ENCODE measurements around the gene RPP40.

The RPP40 gene

DNA sequence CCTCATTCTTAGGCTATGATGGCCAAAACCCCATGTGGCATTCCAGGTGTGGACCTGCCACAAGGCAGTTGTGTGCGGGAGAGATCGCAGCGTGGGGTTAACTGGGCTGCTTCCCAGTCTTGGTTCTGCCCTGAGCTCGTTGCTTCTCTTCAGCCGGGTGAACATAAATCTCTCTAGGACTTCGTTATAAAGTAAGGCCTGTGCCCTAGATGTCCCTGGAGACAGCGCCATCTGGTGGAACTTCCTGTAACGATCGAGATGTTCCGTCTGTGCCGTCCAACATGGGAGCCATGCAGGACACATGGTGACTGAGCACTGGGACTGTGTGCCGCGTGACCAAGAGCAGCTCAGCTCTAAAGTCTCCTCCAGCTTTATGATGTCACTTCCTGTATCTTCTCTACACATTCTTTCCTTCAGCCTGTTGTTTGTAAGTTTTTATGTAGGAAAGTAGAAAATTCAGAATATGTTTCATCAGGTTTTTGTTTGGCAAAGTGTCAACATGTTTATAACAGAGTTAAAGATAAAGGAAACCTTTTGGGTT lies 26.8 kb upstream of the RPP40 start:
- TF ChIP-seq, protein P1, sequence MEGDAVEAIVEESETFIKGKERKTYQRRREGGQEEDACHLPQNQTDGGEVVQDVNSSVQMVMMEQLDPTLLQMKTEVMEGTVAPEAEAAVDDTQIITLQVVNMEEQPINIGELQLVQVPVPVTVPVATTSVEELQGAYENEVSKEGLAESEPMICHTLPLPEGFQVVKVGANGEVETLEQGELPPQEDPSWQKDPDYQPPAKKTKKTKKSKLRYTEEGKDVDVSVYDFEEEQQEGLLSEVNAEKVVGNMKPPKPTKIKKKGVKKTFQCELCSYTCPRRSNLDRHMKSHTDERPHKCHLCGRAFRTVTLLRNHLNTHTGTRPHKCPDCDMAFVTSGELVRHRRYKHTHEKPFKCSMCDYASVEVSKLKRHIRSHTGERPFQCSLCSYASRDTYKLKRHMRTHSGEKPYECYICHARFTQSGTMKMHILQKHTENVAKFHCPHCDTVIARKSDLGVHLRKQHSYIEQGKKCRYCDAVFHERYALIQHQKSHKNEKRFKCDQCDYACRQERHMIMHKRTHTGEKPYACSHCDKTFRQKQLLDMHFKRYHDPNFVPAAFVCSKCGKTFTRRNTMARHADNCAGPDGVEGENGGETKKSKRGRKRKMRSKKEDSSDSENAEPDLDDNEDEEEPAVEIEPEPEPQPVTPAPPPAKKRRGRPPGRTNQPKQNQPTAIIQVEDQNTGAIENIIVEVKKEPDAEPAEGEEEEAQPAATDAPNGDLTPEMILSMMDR (IDR thresholded peaks at IDR 0.05; ENCODE audit: borderline replicate concordance, insufficient read depth, low read depth, low read length), result peak; percentile 71
- no peak overlapping the region for H3K4me3 ChIP-seq (ENCODE audit: low read depth, low read length)

GRCh38 chr6:5029609-5030008 lies 25.8 kb upstream of the RPP40 start:
- TF ChIP-seq, protein P1 (IDR thresholded peaks at IDR 0.05; ENCODE audit: borderline replicate concordance, insufficient read depth, low read depth, low read length), result no peak

GRCh38 chr6:5028921-5029320 lies 25.1 kb upstream of the RPP40 start:
- H3K4me3 ChIP-seq (ENCODE audit: low read depth, low read length), result no peak overlapping the region
- TF ChIP-seq, protein P1 (IDR thresholded peaks at IDR 0.05; ENCODE audit: borderline replicate concordance, insufficient read depth, low read depth, low read length), result no peak

More at GRCh38 chr6:5029609-5030008, 25.8 kb upstream of the RPP40 start:
- H3K4me3 ChIP-seq (ENCODE audit: low read depth, low read length), result no peak overlapping the region

GRCh38 chr6:5028301-5028700 lies 24.5 kb upstream of the RPP40 start:
- TF ChIP-seq, protein P1 (IDR thresholded peaks at IDR 0.05; ENCODE audit: borderline replicate concordance, insufficient read depth, low read depth, low read length), result no peak
- no peak overlapping the region for H3K4me3 ChIP-seq (ENCODE audit: low read depth, low read length)

DNA sequence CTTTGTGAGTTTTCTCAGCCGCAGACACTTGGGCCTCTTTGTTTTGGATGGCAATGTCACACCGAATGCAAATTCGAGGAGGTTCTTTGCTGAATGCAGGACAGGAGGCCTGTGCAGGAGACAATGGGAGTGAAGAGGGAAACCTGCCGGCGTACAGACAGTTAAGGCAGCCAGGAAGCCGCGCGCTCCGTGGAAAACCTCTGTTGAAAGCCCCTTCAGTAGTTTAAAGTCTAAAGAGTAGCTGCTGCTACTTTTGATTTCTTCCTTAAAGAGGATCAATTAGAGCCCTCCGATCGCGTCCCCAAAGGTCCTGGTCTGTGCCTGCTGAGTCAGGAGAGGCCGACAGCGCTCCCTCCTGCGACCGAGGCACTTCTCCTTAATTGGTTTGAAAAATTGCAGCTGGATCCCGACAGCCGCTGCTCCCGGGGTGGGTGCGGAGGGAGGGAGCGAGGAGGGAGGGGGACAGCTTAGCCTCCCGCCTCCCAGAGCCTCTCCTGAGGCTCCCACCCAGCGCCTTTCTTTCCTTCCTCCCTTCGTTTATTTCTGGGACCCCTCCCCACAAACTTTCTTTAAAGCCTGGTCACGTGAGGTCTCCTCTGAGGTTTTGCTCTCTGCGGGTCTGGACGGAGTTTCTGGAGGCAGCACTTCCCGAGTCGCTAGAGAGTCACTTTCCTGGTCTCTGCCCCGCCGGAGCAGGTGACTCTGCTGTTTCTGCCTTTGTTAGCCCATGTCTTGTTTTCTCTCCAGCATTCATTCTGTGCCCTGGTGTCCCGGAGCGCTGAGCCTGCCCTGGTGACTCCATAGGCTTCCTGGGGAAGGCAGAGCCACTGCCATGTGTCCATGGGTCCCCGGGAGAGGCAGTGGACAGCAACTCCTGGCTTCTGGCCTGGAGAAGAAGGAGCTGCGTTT lies 22.3 kb upstream of the RPP40 start:
- no peak overlapping the region for H3K4me3 ChIP-seq (ENCODE audit: low read depth, low read length)

GRCh38 chr6:5023923-5024322 lies 20.1 kb upstream of the RPP40 start:
- TF ChIP-seq, protein P1 (IDR thresholded peaks at IDR 0.05; ENCODE audit: borderline replicate concordance, insufficient read depth, low read depth, low read length), result no peak

More for the DNA sequence above, 22.3 kb upstream of the RPP40 start:
- TF ChIP-seq, protein P1 (IDR thresholded peaks at IDR 0.05; ENCODE audit: borderline replicate concordance, insufficient read depth, low read depth, low read length), result no peak

DNA sequence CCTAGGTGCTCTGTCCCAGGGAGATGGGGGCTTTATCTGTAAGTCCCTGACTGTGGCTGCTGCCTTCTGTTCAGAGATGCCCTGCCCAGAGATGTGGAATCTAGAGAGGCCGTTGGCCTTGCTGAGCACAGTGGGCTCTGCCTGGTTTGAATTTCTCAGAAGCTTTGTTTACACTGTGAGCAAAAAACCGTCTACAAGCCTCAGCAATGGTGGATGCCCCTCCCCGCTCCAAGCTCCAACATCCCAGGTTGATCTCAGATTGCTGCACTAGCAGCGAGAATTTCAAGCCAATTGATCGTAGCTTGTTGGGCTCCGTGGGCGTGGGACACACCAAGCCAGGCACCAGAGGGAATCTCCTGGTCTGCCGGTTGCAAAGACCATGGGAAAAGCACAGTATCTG lies 16.3 kb upstream of the RPP40 start:
- no peak overlapping the region for H3K4me3 ChIP-seq (ENCODE audit: low read depth, low read length)
- TF ChIP-seq, protein P1 (IDR thresholded peaks at IDR 0.05; ENCODE audit: borderline replicate concordance, insufficient read depth, low read depth, low read length), result no peak

More at GRCh38 chr6:5023923-5024322, 20.1 kb upstream of the RPP40 start:
- H3K4me3 ChIP-seq (ENCODE audit: low read depth, low read length), result no peak overlapping the region

All from GM12875 (cell line).